ENCODE data around the gene ADARB2. TPM values are rescaled to one million over a fixed set of nuclear protein-coding genes. Genes with fewer than 3 reads are reported as not detected.
"Not testable (repeated sequence)": the region's sequence is repeated elsewhere in the genome, so short reads cannot be mapped to it uniquely, and the experiment has no call there.

ADARB2 gene
- total and polyA plus RNA-seq, 8 donors, result 0.34 to 24.7 (median 3.2) TPM

DNA sequence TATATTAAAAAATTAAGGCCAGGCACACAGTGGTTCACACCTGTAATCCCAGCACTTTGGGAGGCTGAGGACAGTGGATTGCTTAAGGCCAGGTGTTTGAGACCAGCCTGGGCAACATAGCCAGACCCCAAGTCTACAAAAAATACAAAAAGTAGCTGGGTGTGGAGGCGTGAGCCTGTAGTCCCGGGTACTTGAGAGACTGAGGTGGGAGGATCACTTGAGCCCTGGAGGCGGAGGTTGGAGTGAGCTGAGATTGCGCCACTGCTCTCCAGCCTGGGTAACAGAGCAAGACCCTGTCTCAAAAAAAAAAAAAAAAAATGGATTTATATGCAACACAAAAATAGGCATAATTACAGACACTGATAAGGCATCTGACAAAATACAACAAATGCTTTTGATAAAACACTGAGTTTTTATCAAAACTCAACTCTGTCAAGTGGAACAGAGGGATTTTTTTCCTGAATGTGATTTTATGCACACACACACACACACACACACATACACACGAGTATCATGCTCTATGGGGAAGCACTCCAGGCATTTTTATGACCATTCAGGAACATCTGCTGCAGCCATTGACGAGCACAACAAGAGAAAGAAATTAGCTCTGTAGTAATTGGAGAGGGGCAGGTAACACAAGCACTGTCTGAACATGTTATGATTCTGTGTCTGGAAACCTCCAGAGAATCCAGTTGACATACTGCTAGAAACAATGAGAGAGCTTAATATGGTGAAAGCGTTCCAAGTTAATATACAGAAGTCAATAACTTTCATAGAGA is 488.0 kb downstream of the ADARB2 start:
- no peaks in the 10 kb centered on the region for H3K4me1 ChIP-seq
- FAIRE-seq (no peak), DNase-seq (no peak), ATAC-seq (no peak)
- H3K4me3 ChIP-seq, result no peak overlapping the region
- H3K9me3 ChIP-seq, result no peaks in the 10 kb centered on the region
- H3K27ac ChIP-seq, result no peak overlapping the region
- no peaks in the 10 kb centered on the region for H3K36me3 ChIP-seq
- WGBS, 2 donors, result 53 to 63% methylated on average over 7 of the region's 7 CpGs
- intact Hi-C loops (cut with DNase I), result no loop called here
- TF ChIP-seq, protein P1, sequence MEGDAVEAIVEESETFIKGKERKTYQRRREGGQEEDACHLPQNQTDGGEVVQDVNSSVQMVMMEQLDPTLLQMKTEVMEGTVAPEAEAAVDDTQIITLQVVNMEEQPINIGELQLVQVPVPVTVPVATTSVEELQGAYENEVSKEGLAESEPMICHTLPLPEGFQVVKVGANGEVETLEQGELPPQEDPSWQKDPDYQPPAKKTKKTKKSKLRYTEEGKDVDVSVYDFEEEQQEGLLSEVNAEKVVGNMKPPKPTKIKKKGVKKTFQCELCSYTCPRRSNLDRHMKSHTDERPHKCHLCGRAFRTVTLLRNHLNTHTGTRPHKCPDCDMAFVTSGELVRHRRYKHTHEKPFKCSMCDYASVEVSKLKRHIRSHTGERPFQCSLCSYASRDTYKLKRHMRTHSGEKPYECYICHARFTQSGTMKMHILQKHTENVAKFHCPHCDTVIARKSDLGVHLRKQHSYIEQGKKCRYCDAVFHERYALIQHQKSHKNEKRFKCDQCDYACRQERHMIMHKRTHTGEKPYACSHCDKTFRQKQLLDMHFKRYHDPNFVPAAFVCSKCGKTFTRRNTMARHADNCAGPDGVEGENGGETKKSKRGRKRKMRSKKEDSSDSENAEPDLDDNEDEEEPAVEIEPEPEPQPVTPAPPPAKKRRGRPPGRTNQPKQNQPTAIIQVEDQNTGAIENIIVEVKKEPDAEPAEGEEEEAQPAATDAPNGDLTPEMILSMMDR (IDR thresholded peaks at IDR 0.05), result no peak
- H3K27me3 ChIP-seq, result no peaks in the 10 kb centered on the region

DNA sequence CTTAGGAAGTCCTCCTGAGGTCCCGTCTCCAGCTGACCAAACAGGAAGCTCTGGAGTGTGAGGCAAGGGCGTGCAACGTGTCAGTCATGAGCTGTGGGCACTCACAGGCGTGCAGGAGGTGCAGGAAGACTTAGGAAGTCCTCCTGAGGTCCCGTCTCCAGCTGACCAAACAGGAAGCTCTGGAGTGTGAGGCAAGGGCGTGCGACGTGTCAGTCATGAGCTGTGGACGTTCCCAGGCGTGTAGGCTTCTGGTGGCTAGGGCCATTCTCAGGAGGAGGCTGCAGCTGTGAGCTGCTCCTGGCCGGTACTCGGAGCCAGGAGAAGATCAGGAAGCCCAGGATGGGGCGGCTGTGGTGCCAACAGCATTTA is 489.1 kb downstream of the ADARB2 start:
- H3K4me3 ChIP-seq; H3K4me1 ChIP-seq; H3K27ac ChIP-seq; H3K9me3 ChIP-seq; H3K27me3 ChIP-seq; FAIRE-seq; H3K36me3 ChIP-seq; intact Hi-C loops (cut with DNase I); ATAC-seq: not testable (repeated sequence)
- WGBS, 2 donors, result 23 to 24% methylated on average over 13 of the region's 13 CpGs
- peak in 1 of 6 donors; percentile 28 for DNase-seq

DNA sequence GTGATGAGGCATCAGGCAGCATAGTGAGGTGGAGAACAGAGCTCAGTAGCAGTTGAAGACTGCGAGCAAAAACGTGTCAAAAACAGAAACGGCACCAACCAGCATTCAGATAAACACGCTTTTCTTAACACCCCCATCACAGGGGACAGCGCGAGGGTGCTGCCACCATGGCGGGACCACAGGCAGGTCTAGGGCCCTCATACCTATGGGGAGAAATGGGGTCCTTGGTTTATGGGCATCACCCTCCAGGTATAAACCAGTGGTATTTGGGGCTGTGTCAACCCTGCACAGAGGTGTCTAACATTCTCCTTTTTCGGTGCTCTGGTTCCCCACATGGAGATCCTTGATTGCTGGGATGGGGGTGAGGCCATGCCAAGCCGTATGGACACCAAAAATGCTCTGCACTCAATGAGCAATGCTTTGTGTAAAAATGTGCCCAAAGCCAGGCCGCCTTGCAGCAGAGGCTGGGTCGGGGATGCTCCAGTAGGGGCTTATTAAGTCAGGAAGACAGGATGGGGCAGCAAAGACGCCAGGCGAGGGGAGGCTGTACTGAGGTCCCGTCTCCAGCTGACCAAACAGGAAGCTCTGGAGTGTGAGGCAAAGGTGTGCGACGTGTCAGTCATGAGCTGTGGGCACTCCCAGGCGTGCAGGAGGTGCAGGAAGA is 489.6 kb downstream of the ADARB2 start:
- 56 to 66% methylated on average over 17 of the region's 17 CpGs for WGBS, 2 donors
- DNase-seq, result peak in 1 of 6 donors; percentile 25
- intact Hi-C loops (cut with DNase I), result no loop called here
- TF ChIP-seq, protein P1 (IDR thresholded peaks at IDR 0.05), result no peak
- no peak for FAIRE-seq
- no peak for ATAC-seq
- no peak overlapping the region for H3K27ac ChIP-seq
- no peaks in the 10 kb centered on the region for H3K4me1 ChIP-seq
- H3K36me3 ChIP-seq, result no peaks in the 10 kb centered on the region
- no peak overlapping the region for H3K4me3 ChIP-seq
- no peaks in the 10 kb centered on the region for H3K9me3 ChIP-seq
- H3K27me3 ChIP-seq, result no peaks in the 10 kb centered on the region

DNA sequence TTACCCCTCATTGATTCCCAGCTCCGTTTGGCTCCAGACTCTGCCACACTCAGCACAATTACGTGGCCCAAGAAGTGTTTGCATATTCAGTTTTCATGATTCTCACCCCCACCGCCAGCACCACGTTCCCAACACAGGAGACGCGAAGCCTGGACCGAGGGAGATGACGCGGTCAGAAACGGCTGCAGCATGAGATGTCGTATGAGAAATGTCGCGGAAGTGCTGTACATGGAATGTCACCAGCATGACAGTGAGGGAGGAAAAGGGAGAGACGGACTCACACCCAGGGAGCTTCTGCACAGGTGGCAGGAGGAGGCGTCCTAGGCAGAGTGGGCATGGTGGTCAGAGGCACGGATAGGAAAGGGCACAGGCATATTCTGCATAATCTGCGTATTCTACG is 492.8 kb downstream of the ADARB2 start:
- no peak overlapping the region for H3K27ac ChIP-seq
- H3K27me3 ChIP-seq, result no peaks in the 10 kb centered on the region
- DNase-seq (no peak), FAIRE-seq (no peak), ATAC-seq (no peak)
- 82 to 87% methylated on average over 18 of the region's 18 CpGs for WGBS, 2 donors
- intact Hi-C loops (cut with DNase I), result no loop called here
- H3K4me1 ChIP-seq, result no peaks in the 10 kb centered on the region
- no peaks in the 10 kb centered on the region for H3K36me3 ChIP-seq
- H3K4me3 ChIP-seq, result no peak overlapping the region
- no peaks in the 10 kb centered on the region for H3K9me3 ChIP-seq
- TF ChIP-seq, protein P1 (IDR thresholded peaks at IDR 0.05), result no peak

DNA sequence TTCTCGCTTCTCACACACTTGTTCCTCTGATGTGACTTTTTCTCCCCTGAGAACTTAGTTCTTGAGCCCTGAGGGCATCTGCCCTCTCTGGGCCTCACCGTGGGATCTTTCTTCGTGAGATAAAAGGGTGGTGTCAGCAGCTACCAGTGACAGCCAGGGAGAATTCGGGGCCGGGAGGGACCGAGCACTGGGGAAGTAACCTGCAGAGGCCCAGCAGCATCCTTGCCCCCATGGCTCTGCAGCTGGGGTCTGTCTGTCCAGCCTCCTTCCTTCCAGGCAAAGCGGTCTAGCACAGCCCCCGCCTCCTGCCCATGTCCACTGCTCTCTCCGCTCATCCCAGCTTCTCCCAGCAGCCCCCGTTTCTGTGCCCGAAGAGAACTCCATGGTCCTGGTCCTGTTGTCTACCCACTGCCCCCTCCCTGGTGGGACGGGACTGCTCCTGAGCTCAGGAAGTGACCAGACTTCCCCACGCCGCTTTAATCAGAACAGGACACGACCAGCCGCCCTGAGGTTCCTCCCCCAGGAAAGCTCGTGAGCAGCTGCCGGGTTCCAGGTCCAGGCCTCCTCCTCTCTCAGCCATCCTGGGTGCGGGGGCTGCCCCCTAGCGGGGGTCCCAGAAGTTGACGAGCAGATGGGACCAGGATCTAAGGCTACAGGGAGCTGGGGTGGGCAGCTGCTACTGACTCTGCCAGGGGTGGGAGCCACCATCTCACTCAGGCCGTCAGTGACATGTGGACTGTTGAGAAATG is 493.7 kb downstream of the ADARB2 start:
- H3K4me3 ChIP-seq, result no peak overlapping the region
- no peaks in the 10 kb centered on the region for H3K4me1 ChIP-seq
- FAIRE-seq, result no peak
- intact Hi-C loops (cut with DNase I), result no loop called here
- no peak for ATAC-seq
- 67 to 78% methylated on average over 22 of the region's 22 CpGs for WGBS, 2 donors
- H3K27me3 ChIP-seq, result no peaks in the 10 kb centered on the region
- TF ChIP-seq, protein P1 (IDR thresholded peaks at IDR 0.05), result no peak
- peak in 1 of 6 donors; percentile 50 for DNase-seq
- H3K36me3 ChIP-seq, result no peaks in the 10 kb centered on the region
- no peak overlapping the region for H3K27ac ChIP-seq
- H3K9me3 ChIP-seq, result no peaks in the 10 kb centered on the region
